SIG-M5 treated with dmso at 0.1 percent for 504 hours (cell line): ENCODE data around the gene HTR6.

Source experiments
- DNase-seq: peaks from one replicate; lab custom pipeline; 2025; ENCODE audit not compliant: unreplicated experiment; lab: John Stamatoyannopoulos, UW

Gene HTR6

GRCh38 chr1:19715334-19716203, 50.9 kb downstream of the HTR6 start:
- DNase-seq, result peak; percentile 83

DNA sequence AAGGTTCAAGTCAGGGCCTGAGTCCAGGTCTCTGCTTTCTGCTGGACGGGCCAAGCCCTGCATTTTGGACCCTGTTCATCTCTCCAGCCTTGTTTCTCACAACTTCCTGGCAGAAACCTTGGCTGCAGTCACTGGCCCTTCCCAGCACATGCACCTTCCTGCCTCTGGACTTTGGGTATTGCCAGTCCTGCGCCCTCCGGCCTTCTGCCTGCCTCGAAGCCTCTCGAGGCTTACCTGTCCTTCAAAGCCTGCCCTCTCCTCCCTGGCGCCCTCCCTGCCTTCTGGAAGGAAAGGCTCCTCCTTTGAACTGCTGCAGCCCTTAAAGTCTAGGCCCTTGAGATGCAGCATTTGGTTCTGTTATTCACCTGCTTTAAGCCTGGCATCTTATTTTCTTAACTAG, 52.8 kb downstream of the HTR6 start:
- DNase-seq, result no peak

GRCh38 chr1:19720174-19720573, 55.5 kb downstream of the HTR6 start:
- DNase-seq, result no peak

- no peak for DNase-seq
These were observed 56.3 kb downstream of the HTR6 start for GRCh38 chr1:19720973-19721372.

GRCh38 chr1:19723874-19724273, 59.2 kb downstream of the HTR6 start:
- DNase-seq, result no peak

GRCh38 chr1:19725606-19726005, 60.9 kb downstream of the HTR6 start:
- no peak for DNase-seq

DNA sequence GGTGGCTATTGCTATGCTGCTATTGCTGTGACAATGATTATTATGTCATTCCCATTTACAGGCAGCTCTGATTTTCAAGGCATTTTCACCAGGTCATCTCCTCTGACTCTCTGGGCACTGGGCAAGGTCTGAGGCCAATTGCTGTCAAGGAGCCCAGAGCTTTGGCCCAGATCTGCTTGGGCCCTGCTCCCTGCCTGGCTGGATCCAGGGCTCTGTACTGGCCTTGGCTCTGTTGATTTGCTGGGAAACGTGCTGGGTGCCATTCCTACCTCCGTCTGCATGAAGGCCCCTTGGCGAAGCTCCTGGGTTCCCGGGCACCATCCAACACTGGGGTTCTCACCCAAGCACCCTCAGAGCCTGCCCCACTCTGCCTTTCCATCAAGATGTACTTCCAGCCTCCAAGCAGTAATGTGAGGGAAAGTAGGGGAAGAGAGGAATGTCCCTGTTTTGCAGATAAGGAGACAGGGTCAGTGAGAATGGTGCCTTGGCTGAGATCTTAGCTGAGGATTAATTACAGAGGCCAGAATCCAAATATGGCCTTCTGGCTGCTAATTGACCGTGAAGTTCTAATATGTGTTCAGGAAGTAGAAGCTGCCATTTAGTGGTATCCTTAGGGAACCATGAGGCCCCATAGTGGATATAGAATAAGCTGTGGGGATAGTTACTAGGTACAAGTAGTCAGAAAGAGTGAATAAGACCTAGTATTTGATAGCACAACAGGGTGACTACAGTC, 63.9 kb downstream of the HTR6 start:
- DNase-seq, result no peak

DNA sequence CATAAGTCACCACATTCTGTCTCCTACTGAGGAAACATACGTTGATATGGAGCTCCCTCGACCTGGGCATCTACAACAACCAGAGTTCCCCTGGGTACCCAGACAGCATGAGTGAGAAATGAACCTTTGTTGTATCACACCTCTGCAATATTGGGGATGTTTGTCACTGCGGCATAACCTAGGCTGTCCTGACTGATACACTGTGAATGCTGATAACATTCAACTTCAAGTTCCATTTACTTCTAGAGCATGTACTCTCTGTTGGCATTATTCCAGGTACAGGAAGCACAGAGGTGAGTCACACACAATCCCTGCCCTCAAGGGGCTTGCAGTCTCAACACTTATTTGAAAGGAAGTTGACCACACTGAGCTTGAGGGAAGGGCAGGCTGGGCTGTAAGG, 65.6 kb downstream of the HTR6 start:
- DNase-seq, result no peak
